HG03175 (cell line): ENCODE results near the gene P4HTM.

Experiments
- ATAC-seq: cut with Tn5 transposase; IDR thresholded peaks from one replicate; pipeline ENCODE4 v1.9.1; 2021; ENCODE audit warnings: mild to moderate bottlenecking, moderate library complexity; ENCODE audit not compliant: unreplicated experiment

P4HTM gene

GRCh38 chr3:48982686-48983085, 7.4 kb upstream of the P4HTM start:
- ATAC-seq, result no peak

GRCh38 chr3:48983096-48983495, 6.9 kb upstream of the P4HTM start:
- no peak for ATAC-seq

GRCh38 chr3:48984663-48985062, 5.4 kb upstream of the P4HTM start:
- no peak for ATAC-seq

- ATAC-seq, result no peak
Measured at GRCh38 chr3:48985831-48986376, 4.1 kb upstream of the P4HTM start.

- no peak for ATAC-seq
Measured at GRCh38 chr3:48989126-48989795, 780 bp upstream of the P4HTM start.

- no peak for ATAC-seq
Measured at GRCh38 chr3:48990636-48991469, 812 bp downstream of the P4HTM start.

- ATAC-seq, result no peak
Measured at GRCh38 chr3:48991851-48992545, 2.0 kb downstream of the P4HTM start.

- no peak for ATAC-seq
Measured at GRCh38 chr3:48993834-48994233, 3.8 kb downstream of the P4HTM start.

GRCh38 chr3:48996640-48997039, 6.6 kb downstream of the P4HTM start:
- ATAC-seq, result no peak

- ATAC-seq, result no peak
Measured at GRCh38 chr3:48997102-48997635, 7.1 kb downstream of the P4HTM start.

- no peak for ATAC-seq
Measured at GRCh38 chr3:48997714-48998637, 7.9 kb downstream of the P4HTM start.

- ATAC-seq, result no peak
Measured at GRCh38 chr3:48999085-48999858, 9.2 kb downstream of the P4HTM start.

- ATAC-seq, result no peak
Measured at GRCh38 chr3:49001155-49001554, 11.1 kb downstream of the P4HTM start.

GRCh38 chr3:49004352-49005302, 14.6 kb downstream of the P4HTM start:
- no peak for ATAC-seq

- no peak for ATAC-seq
Measured at GRCh38 chr3:49005303-49005680, 15.3 kb downstream of the P4HTM start.

- ATAC-seq, result no peak
Measured at GRCh38 chr3:49005998-49006397, 16.0 kb downstream of the P4HTM start.

GRCh38 chr3:49006408-49007067, 16.5 kb downstream of the P4HTM start:
- no peak for ATAC-seq
